WERI-Rb-1 (cell line): ENCODE results near the gene CYP4F2.
"Not testable (repeated sequence)": the region's sequence is repeated elsewhere in the genome, so short reads cannot be mapped to it uniquely, and the experiment has no call there.

Experiments
- DNase-seq: peaks from one replicate; pipeline ENCODE4 v3.0.0-alpha.2; 2020
- H3K27ac ChIP-seq: fragments of 250-450 bp; sonication (Bioruptor Pico); 2 replicates; pipeline ENCODE4 v1.5.1; 2020; ENCODE audit warnings: mild to moderate bottlenecking, moderate library complexity
- H3K27me3 ChIP-seq: fragments of 250-450 bp; sonication (Bioruptor Pico); 2 replicates; pipeline ENCODE4 v1.5.1; 2021; ENCODE audit warnings: mild to moderate bottlenecking, low read depth, moderate library complexity; ENCODE audit not compliant: insufficient read depth, severe bottlenecking
- H3K36me3 ChIP-seq: fragments of 250-450 bp; sonication (Bioruptor Pico); 2 replicates; pipeline ENCODE4 v1.5.1; 2020; ENCODE audit warnings: mild to moderate bottlenecking, moderate library complexity
- H3K4me3 ChIP-seq: 2 replicates; pipeline ENCODE4 v1.5.1; 2011; ENCODE audit warnings: low read depth, mild to moderate bottlenecking, control low read depth, low read length
- H3K9me3 ChIP-seq: fragments of 250-450 bp; sonication (Bioruptor Pico); 2 replicates; pipeline ENCODE4 v1.5.1; 2021; ENCODE audit warnings: mild to moderate bottlenecking, moderate library complexity; ENCODE audit not compliant: severe bottlenecking
- CTCF ChIP-seq: IDR thresholded peaks from 2 replicates; pipeline ENCODE4 v1.5.1; 2011; ENCODE audit warnings: low read depth, mild to moderate bottlenecking, control low read depth, inconsistent platforms, low read length

The CYP4F2 gene

GRCh38 chr19:15885919-15886318 is 12.0 kb downstream of the CYP4F2 start:
- Histone ChIP-seq H3K36me3 (no peaks in the 10 kb centered on the region), H3K27me3 (peaks cover 30% of the 10 kb centered on the region), H3K4me3 (no peak overlapping the region), H3K9me3 (no peaks in the 10 kb centered on the region), H3K27ac (no peak overlapping the region)
- DNase-seq = no peak
- TF ChIP-seq CTCF = no peak

GRCh38 chr19:15885167-15885566 is 12.7 kb downstream of the CYP4F2 start:
- Histone ChIP-seq H3K4me3 (no peak overlapping the region), H3K27me3 (peaks cover 30% of the 10 kb centered on the region), H3K9me3 (no peaks in the 10 kb centered on the region), H3K36me3 (no peaks in the 10 kb centered on the region), H3K27ac (no peak overlapping the region)
- TF ChIP-seq CTCF = no peak
- no peak for DNase-seq

GRCh38 chr19:15883329-15883728 is 14.5 kb downstream of the CYP4F2 start:
- not testable (repeated sequence) for DNase-seq, H3K4me3 ChIP-seq, H3K27ac ChIP-seq, H3K9me3 ChIP-seq, H3K36me3 ChIP-seq
- peaks cover 37% of the 10 kb centered on the region for H3K27me3 ChIP-seq

GRCh38 chr19:15874821-15875474 is 22.9 kb downstream of the CYP4F2 start:
- no peaks in the 10 kb centered on the region for H3K36me3 ChIP-seq
- DNase-seq = no peak
- no peak for TF ChIP-seq CTCF
- no peak overlapping the region for H3K4me3 ChIP-seq
- H3K9me3 ChIP-seq = no peaks in the 10 kb centered on the region
- H3K27me3 ChIP-seq = peaks cover 76% of the 10 kb centered on the region
- H3K27ac ChIP-seq = no peak overlapping the region

GRCh38 chr19:15873771-15874170 is 24.1 kb downstream of the CYP4F2 start:
- H3K27me3 ChIP-seq = peaks cover 81% of the 10 kb centered on the region
- H3K4me3 ChIP-seq, H3K9me3 ChIP-seq, DNase-seq, H3K36me3 ChIP-seq, H3K27ac ChIP-seq: not testable (repeated sequence)

GRCh38 chr19:15871570-15871969 is 26.3 kb downstream of the CYP4F2 start:
- Histone ChIP-seq H3K27ac (no peak overlapping the region), H3K9me3 (no peaks in the 10 kb centered on the region)

More at GRCh38 chr19:15871570-15871969, 26.3 kb downstream of the CYP4F2 start:
- H3K36me3 ChIP-seq = no peaks in the 10 kb centered on the region
- DNase-seq = no peak
- peaks cover 80% of the 10 kb centered on the region for H3K27me3 ChIP-seq
- TF ChIP-seq CTCF = no peak
- no peak overlapping the region for H3K4me3 ChIP-seq
